Brain microvascular endothelial cell (primary cell): ENCODE data around the gene STIMATE.

Experiments used
- DNase-seq: peaks from one replicate; pipeline ENCODE4 v3.0.0-alpha.2; 2020
- H3K27ac ChIP-seq: fragments of 250-450 bp; sonication (Bioruptor Pico); 2 replicates; pipeline ENCODE4 v1.5.1; 2020; ENCODE audit warnings: mild to moderate bottlenecking, moderate library complexity
- H3K27me3 ChIP-seq: fragments of 250-450 bp; sonication (Bioruptor Pico); replicated peaks from 2 replicates; pipeline ENCODE4 v1.5.1; 2020; ENCODE audit warnings: mild to moderate bottlenecking
- H3K36me3 ChIP-seq: fragments of 250-450 bp; sonication (Bioruptor Pico); replicated peaks from 2 replicates; pipeline ENCODE4 v1.5.1; 2020; ENCODE audit warnings: mild to moderate bottlenecking
- H3K4me3 ChIP-seq: 2 replicates; pipeline ENCODE4 v1.5.1; 2011; ENCODE audit warnings: low read depth, mild to moderate bottlenecking, control low read depth, low read length, moderate library complexity
- CTCF ChIP-seq: IDR thresholded peaks from 2 replicates; pipeline ENCODE4 v1.5.1; 2011; ENCODE audit warnings: low read depth, mild to moderate bottlenecking, moderate library complexity, low read length, control low read depth, inconsistent platforms; ENCODE audit errors: missing control alignments
- in situ Hi-C: cut with HindIII; loops from 2 replicates; pipeline ENCODE4 v1.10.0; 2017; ENCODE audit warnings: low sequenced_read_pairs, low pct_ligation_motif_present

The STIMATE gene

DNA sequence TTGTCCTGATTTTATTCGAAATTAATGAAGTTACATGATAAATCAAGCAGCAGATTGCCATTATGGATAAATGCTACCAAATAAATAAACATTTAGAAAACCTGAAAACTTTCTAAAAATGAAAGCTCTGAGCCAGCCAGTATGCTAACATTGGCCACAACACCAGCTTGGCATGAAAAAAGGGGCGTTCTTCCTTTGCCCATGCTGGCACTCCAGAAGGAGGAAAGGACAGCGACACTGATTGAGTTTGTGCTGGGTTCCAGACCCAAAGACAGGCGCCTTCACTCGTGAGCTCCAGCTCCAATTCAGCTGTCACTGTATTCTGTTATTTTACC is 5.1 kb downstream of the STIMATE start:
- no peak for TF ChIP-seq CTCF
- no peaks in the 10 kb centered on the region for H3K36me3 ChIP-seq
- no peak for DNase-seq
- no peaks in the 10 kb centered on the region for H3K27me3 ChIP-seq
- in situ Hi-C loops, result no loop called here
- no peak overlapping the region for H3K27ac ChIP-seq
- H3K4me3 ChIP-seq, result no peak overlapping the region

DNA sequence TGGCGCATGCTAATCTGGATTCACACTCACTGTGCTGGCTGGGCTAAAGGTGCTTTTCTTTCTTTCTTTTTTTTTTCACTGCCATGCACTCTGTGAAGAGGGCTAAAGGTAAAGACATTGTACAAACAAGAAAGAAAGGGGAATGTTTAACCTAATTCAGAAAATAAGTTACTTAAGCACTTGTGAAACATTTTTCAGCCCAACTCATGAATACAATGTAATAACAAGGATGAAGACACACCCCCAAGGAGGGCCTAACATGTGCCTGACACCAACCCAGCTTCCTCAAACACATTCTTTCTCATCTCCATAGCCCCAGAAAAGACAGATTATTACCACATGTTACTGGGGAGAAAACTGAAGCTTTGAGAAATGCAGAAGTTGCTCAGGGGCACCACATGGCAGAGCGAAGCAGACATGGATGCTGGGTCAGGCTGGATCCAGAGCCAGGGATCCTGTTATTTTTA is 5.7 kb downstream of the STIMATE start:
- no peak for DNase-seq
- Histone ChIP-seq H3K4me3 (no peak overlapping the region), H3K36me3 (no peaks in the 10 kb centered on the region), H3K27me3 (no peaks in the 10 kb centered on the region), H3K27ac (no peak overlapping the region)
- no peak for TF ChIP-seq CTCF
- in situ Hi-C loops, result no loop called here

DNA sequence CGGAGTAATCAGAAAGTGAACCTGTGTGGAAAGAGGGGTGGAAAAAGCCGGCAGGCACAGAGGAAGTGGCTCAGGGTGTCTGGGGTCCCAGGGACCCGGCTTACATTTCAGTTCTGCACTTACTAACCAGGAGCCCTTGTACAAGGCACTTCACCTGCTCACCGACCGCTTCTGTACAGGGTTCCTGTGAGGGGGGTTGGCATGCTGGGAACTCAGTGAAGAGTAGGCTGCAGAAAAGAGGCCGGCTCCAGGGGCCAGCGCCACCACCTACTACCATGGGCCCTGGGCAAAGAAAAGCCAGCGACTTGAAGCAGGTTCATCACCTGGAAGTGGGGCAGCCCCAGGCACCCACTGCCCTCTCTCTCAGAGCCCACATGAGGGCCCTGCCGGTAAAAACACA is 6.2 kb downstream of the STIMATE start:
- H3K27ac ChIP-seq, result no peak overlapping the region
- in situ Hi-C loops, result no loop called here

DNA sequence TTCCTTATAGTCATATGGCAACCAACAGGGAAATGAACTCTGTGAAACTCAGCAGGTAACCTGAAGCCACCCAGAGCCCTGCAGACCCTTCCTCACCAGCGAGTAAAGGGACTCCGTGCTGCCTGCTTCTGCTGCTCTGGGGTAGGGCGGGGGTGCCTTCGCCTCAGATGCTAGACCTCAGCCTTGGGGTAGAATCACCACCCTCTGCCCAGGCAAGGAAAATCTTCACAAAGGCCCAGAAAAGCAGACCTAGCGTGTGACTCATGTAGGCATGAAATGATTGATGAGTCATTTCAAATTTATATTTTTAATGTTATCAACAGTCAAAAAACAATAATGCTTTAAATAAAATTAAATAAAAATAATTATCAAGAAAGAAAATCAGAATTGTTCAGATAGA is 6.6 kb downstream of the STIMATE start:
- no peaks in the 10 kb centered on the region for H3K36me3 ChIP-seq
- in situ Hi-C loops, result no loop called here
- H3K27me3 ChIP-seq, result no peaks in the 10 kb centered on the region
- no peak for TF ChIP-seq CTCF
- no peak overlapping the region for H3K4me3 ChIP-seq
- no peak overlapping the region for H3K27ac ChIP-seq
- peak; percentile 22 for DNase-seq

More for the DNA sequence above, 6.2 kb downstream of the STIMATE start:
- DNase-seq, result no peak
- H3K27me3 ChIP-seq, result no peaks in the 10 kb centered on the region
- no peak for TF ChIP-seq CTCF
- no peaks in the 10 kb centered on the region for H3K36me3 ChIP-seq
- no peak overlapping the region for H3K4me3 ChIP-seq

- Histone ChIP-seq H3K4me3 (no peak overlapping the region), H3K27ac (no peak overlapping the region), H3K27me3 (no peaks in the 10 kb centered on the region), H3K36me3 (no peaks in the 10 kb centered on the region)
- TF ChIP-seq CTCF, result no peak
- in situ Hi-C loops, result no loop called here
- DNase-seq, result no peak
Measured at GRCh38 chr3:52889901-52890300, 7.4 kb downstream of the STIMATE start.

DNA sequence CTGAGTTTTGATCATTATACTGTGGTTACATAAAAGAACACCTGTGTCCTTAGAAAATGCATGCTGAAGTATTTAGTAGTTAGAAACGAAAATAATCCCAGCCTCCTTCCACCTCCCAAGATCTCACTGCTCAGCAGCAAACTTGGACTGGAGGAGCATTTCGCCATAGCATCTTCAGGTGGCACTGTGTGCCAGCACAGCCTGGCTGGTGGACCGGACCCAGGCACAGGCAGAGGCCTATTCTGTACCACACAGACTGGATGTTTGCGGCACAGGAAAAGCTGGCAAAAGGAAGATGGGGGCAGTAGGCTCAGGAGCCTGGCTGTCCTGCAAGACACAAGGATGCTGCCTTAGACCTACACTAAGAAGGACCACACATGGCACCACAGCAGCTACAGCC is 10.2 kb downstream of the STIMATE start:
- in situ Hi-C loops, result no loop called here
- DNase-seq, result no peak
- H3K27me3 ChIP-seq, result no peaks in the 10 kb centered on the region

More for the DNA sequence above, 10.2 kb downstream of the STIMATE start:
- Histone ChIP-seq H3K4me3 (no peak overlapping the region), H3K27ac (no peak overlapping the region), H3K36me3 (no peaks in the 10 kb centered on the region)
- TF ChIP-seq CTCF, result no peak
